DOHH2 (cell line): ENCODE data around the gene CCRL2.

Source experiments
- CTCF ChIP-seq: fragments of 200-600 bp; sonication (generic); IDR thresholded peaks from one replicate; pipeline ENCODE4 v1.5.1; 2014; ENCODE audit warnings: antibody characterized with exemption, mild to moderate bottlenecking, low read depth, low read length; ENCODE audit not compliant: poor library complexity, severe bottlenecking
- EZH2phosphoT487 ChIP-seq: fragments of 200-600 bp; sonication (generic); IDR thresholded peaks from 2 replicates; pipeline ENCODE4 v1.6.1; 2017; ENCODE audit warnings: borderline replicate concordance, mild to moderate bottlenecking, antibody characterized with exemption, low read length, moderate library complexity, mixed read lengths

- TF ChIP-seq CTCF (no peak), EZH2phosphoT487 (no peak)
Observed at GRCh38 chr3:46438831-46439230, 31.8 kb downstream of the CCRL2 start.
